GM18526 (cell line): ENCODE measurements around the gene PRKAG2.

Source experiments
- POLR2A ChIP-seq: IDR thresholded peaks from 3 replicates; pipeline ENCODE4 v1.6.1; 2011; ENCODE audit not compliant: insufficient read length; ENCODE audit errors: extremely low read depth

The PRKAG2 gene

GRCh38 chr7:151903249-151904032, 26.5 kb upstream of the PRKAG2 start:
- TF ChIP-seq POLR2A: no peak

- TF ChIP-seq POLR2A: no peak
These were observed 25.4 kb upstream of the PRKAG2 start for GRCh38 chr7:151902311-151902710.

- no peak for TF ChIP-seq POLR2A
These were observed 24.9 kb upstream of the PRKAG2 start for GRCh38 chr7:151901828-151902227.

- no peak for TF ChIP-seq POLR2A
These were observed 24.2 kb upstream of the PRKAG2 start for GRCh38 chr7:151900986-151901621.

- TF ChIP-seq POLR2A: no peak
These were observed 23.7 kb upstream of the PRKAG2 start for GRCh38 chr7:151900591-151900985.

GRCh38 chr7:151899513-151900360, 22.8 kb upstream of the PRKAG2 start:
- TF ChIP-seq POLR2A: no peak

GRCh38 chr7:151897951-151898686, 21.2 kb upstream of the PRKAG2 start:
- no peak for TF ChIP-seq POLR2A

GRCh38 chr7:151897161-151897731, 20.3 kb upstream of the PRKAG2 start:
- no peak for TF ChIP-seq POLR2A

- no peak for TF ChIP-seq POLR2A
These were observed 19.6 kb upstream of the PRKAG2 start for GRCh38 chr7:151896486-151896885.

- no peak for TF ChIP-seq POLR2A
These were observed 19.2 kb upstream of the PRKAG2 start for GRCh38 chr7:151896086-151896485.

- TF ChIP-seq POLR2A: no peak
These were observed 18.7 kb upstream of the PRKAG2 start for GRCh38 chr7:151895631-151896031.

GRCh38 chr7:151895008-151895630, 18.2 kb upstream of the PRKAG2 start:
- TF ChIP-seq POLR2A: no peak

GRCh38 chr7:151894111-151895007, 17.4 kb upstream of the PRKAG2 start:
- TF ChIP-seq POLR2A: no peak
